Bladder microvascular endothelial cell (primary cell): ENCODE measurements around the gene FCER1G. TPM values are rescaled to one million over a fixed set of nuclear protein-coding genes. Genes with fewer than 3 reads are reported as not detected.

ENCODE experiments used
- total RNA-seq: library from RNA; depleted of rRNA; stranded (reverse); fragments of >200 nt; gene quantifications from 2 replicates; pipeline ENCODE4 v1.2.3, GENCODE V29; 2014

The FCER1G gene
- 0.16 TPM in 1 of 2 replicates, not detected in the other for total RNA-seq

DNA sequence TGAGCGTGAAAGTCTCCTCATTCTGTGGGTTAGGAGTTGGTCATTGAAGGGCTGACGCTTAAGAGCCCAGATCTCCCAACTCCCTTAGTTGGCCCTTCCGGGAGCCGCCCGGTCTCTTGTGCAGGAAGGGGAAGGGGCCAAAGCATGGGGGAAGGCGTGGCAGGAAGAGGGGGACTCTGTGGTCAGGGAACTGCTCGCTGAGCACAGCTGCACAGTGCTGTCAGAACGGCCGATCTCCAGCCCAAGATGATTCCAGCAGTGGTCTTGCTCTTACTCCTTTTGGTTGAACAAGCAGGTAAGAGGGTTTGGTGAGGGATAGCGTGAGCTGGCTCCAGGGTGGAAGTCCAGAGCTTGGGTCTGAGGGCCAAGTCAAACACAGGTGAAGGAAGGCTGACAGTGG is at the start of gene FCER1G:
FCER1G (plus strand) TSS at position 220 of the 400 bp plus-strand sequence; CDS start at position 247, 27 bp downstream.

DNA sequence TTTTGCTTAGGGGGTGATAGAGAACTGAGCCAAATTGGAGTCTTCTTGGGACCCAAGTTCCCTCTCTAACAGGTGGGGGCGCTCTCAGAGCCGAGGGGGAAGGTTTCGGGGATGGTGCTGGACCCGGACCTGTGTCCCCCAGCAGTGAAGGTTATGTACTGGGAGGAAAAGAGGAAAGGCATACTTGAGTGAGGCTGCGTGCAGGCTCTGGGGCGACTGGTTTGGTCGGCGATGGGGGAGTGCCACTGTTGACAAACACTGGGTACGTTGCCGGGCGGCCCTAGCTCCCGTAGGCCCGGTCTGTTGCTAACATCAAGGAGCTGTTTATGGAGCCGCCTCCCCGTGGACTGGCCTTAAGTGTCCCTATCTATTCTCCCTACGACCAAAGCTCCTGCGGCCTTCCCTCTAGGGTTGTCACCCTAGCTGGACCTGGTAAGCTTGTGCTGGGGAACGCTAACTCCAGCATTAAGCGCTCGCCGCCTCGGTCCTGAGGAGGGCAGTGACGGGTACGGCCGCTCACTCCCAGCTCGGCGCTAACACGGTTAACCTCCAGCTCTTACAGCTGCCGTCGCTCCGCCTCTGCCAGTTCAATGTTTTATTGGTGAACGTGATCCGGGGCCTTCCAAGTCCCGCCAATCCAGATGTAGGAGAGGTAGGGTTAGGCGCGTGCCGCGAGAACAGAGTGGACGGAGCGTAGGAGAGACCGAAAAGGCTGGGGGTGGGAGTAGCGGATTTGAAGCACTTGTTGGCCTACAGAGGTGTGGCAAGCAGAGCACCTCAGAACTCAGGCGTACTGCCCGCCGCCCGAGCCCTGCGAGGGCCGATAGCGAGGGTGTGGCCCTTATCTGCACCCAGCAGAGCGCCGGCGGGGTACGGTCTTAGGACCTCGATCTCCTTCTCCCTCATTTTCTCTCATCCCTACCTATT is 49.1 kb upstream of the FCER1G start, which contains the start of gene PPOX:
PPOX (plus strand) TSS at position 685 of the 927 bp plus-strand sequence. CDS start 422 bp downstream, outside the sequence.

DNA sequence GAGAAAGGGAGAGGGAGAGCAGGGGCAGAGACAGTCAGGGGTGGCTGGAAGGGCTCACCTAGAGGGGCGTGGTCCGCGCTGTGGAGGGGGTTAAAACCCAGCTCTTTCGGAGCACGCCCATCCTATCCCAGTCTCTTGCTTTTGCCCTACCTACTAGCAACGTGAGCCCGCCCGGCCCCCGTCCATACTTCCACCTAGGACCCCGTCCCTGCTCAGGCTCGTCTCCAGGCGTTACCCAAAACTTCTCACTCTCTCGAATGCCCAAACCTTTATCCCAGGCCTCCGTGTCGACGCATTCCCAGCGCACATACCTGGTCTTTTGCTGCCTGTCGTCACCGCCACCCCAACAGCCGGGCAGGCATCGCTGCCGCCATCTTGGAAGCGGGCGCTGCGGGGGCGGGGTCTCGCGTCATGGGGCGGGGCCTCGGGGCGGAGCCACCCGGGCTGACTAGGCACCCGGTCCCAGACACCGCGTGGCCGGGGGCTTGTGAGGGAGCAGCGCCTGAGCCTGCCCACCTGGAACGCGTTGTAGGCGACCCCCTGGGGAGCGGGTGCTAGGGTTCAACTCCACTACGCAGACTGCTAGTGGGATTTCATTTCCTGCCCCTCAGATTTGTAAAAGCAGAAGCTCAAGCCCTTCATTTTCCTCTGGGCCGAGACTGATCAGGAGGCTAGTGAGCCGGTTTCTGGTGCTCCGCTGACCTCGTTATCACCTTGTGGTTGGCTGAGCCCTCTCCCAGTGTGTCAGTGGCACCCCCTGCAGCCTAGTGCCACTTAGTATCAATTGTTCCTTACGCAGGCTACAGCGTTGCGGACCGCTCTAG is 37.8 kb upstream of the FCER1G start, which contains the start of gene B4GALT3:
B4GALT3 (minus strand) TSS at position 396 of the 824 bp plus-strand sequence. CDS start 1,447 bp downstream, outside the sequence.

DNA sequence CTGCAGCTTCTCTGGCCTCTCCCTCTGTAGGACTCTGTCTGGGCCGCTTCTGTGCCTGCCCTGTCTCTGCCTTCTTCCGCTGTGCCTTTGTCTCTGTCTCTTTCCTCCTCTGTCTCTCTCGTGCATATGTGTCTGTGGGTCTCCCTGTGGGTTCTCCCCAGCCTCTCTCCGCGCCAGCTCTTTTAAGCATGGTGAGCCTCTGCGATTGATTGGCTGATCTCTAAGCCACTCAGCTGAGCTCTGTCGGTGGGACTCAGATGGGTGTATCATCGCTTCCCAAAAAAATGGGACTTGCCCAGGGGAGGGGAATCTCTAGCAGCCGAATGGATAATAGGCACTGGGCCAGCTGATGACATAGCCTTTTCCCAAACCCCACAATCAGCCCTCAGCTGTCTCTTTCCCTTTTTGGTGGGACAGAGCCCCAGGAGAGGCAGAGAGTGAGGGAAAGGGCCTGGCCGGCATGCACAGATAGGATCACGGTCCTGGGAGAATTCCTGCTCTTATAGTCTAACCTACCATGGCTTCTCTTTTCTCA is 16.1 kb upstream of the FCER1G start, which contains the start of gene ADAMTS4:
ADAMTS4 (minus strand) TSS at position 158 of the 535 bp plus-strand sequence. CDS start 427 bp downstream, outside the sequence.

DNA sequence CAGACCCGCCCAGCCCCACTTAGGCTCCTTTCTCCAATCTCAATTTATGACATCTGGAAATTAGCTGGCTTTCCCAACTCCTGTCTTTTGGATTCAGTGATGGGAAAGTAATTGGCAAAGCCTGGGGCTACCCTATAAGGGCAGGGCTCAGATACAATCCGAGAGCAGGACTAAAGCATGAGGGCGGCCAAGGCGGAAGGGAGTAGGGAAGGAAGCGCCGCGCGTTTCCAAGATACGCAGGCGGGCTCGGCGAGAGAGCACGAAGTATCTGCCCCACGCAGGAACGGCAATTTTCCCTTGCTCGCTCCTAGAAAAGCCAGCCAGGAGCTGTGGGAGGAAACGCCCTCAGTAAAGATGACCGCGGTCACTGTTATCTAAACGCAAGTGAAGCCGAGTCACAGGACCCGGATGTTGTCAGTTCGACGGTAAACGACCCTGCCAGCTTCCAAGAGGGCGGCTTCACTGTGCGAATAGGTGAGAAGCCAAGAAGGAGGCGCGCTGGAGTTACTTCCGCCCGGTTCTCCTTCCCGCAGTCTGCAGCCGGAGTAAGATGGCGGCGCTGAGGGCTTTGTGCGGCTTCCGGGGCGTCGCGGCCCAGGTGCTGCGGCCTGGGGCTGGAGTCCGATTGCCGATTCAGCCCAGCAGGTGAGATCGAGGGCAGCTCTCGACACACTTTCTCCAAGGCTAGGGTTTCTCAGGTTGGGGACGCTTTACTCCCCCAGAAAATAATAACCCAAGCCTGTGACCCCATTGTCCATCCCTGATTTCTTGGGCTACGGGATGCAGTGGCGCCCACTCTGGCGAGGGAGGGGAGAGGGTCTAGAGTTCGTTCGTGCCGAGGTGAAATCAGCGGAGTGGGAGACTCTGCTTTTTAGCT is 13.0 kb upstream of the FCER1G start, which contains the start of gene NDUFS2:
NDUFS2 (plus strand) TSS at position 532 of the 877 bp plus-strand sequence; CDS start at position 551, 19 bp downstream.

DNA sequence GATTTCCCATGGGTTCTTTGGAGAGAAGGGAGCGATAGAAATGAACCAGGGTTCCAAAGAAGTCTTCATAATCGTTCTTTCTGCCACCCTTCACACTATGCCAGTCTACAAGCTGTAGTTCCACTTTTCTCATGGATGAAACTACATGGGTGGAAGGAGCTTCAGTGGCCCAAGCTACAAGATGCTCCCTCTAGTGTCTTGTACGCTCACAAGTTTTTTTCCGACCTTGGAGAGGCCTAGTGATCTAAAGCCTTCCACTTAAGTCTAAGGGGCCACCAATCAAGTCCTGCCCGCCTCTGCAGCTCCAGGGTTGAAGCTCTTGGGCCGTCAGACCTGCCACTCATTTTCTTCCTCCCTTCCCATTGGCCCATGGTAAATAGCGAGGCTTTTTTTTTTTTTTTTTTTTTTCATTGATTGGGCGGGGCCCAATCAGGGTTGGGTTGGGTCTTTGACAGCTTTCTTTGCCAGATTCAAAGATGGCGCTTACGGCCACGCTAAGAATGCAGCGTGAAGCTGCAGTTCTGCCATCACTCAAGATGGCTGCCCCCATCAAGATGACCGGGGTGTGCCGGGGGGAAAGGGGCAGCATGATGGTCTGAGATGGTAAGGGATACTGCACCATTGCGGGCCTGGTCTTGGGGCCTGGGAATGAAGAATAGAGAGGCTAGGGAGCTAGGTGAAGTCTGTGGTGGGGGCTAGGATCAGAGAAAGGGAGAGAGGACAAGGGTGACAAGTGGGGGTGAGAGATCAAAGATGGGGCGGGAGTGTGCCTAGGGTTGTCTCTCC is 10.6 kb downstream of the FCER1G start, which contains the start of gene TOMM40L:
TOMM40L (plus strand) TSS at position 527 of the 786 bp plus-strand sequence. CDS start 430 bp downstream, outside the sequence.

DNA sequence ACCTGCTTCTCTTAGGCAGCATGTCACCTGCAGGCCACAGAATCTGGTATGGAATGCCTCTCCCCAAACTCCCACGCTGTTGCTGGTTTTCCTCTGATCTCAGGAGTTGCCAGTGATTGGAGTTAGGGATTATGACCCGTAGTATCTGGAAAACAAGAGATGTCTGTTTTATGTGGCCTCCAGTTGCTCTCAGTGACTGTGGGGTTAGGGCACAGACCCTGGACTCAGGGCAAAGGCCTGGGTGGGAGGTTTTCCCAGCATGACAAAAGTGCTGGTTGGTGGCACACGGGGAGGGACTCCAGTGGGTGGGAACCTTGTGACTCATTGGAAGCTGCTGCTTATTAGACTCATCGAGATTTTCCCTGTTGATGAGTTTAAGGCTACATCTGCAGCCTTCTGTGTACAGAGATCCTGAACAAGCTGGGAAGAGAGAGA is 23.0 kb downstream of the FCER1G start, which contains the start of gene NR1I3:
NR1I3 (minus strand) TSS at position 165 of the 435 bp plus-strand sequence. CDS start 1,638 bp downstream, outside the sequence.

DNA sequence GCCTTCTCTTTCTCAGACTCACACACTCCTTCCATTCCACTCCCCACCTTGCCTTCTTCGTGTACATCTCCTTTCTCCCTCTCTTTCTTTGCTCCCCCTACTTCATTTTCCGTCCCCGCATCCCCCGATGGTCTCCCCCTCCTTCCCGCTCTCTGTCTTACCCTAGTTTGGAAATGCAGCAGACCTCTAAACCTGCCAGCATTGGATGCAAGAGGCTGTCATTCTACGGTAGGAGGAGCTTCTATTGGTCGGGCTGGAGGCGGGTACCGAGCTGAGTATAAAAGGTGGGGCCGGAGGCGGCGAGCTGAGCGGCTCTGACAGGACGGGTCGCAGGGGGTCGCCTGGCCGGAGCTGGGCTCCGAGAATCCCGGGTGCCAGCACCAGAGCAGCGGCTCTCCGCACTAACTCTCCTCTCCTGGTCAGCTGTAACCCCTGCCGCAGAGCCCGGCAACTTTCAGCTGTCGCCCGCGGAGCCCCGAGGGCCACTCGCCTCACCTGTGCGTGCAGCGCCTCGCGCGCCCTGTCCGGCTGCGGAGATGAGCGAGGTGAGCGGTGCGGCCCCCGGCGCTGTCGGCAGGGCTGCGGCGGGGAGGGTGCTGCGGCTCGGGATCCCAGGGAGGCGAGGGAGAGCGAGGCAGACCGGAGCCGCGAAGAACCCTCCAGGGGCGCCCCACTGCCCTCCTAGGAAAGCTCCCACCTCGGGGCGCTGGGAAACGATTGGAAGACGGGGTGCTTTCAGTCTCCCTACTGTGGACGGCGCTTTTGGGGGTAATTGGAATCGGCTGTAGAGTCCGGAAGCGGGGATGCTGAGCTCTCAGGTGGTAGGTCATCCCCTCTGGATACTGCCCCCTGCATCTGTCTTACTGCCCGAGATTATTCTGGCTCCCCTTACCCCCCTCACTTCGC is 43.6 kb downstream of the FCER1G start, which contains the start of gene PCP4L1:
PCP4L1 (plus strand) TSS at position 307 of the 906 bp plus-strand sequence; CDS start at position 537, 230 bp downstream.

Other genes with a start within 250 kb of the FCER1G start
- gene F11R, start 194.1 kb upstream of the FCER1G start, total RNA-seq, result 84.2 and 331 TPM in 2 replicates
- gene TSTD1, start 176.3 kb upstream of the FCER1G start, total RNA-seq, result 3.8 TPM in 1 of 2 replicates, not detected in the other
- 104 and 119 TPM in 2 replicates for gene USF1, start 169.3 kb upstream of the FCER1G start, total RNA-seq
- not detected in 2 replicates for gene ARHGAP30, start 145.4 kb upstream of the FCER1G start, total RNA-seq
- 0.31 and 0.32 TPM in 2 replicates for gene NECTIN4, start 125.7 kb upstream of the FCER1G start, total RNA-seq
- gene KLHDC9, start 116.9 kb upstream of the FCER1G start, total RNA-seq, result 1.5 and 1.6 TPM in 2 replicates
- gene PFDN2, start 97.3 kb upstream of the FCER1G start, total RNA-seq, result 31.4 and 45.7 TPM in 2 replicates
- gene NIT1, start 97.2 kb upstream of the FCER1G start, total RNA-seq, result 10.8 and 12.5 TPM in 2 replicates
- gene DEDD, start 82.6 kb upstream of the FCER1G start, total RNA-seq, result 21.7 and 47.4 TPM in 2 replicates
- 119 and 137 TPM in 2 replicates for gene UFC1, start 61.3 kb upstream of the FCER1G start, total RNA-seq
- 3.6 and 7.8 TPM in 2 replicates for gene USP21, start 55.8 kb upstream of the FCER1G start, total RNA-seq
- gene PPOX, start 48.9 kb upstream of the FCER1G start, total RNA-seq, result 13.7 and 15.4 TPM in 2 replicates
- 16.0 and 29.8 TPM in 2 replicates for gene B4GALT3, start 37.8 kb upstream of the FCER1G start, total RNA-seq
- gene ADAMTS4, start 16.2 kb upstream of the FCER1G start, total RNA-seq, result 9.7 and 9.9 TPM in 2 replicates
- gene NDUFS2, start 12.9 kb upstream of the FCER1G start, total RNA-seq, result 139 and 183 TPM in 2 replicates
- not detected in 2 replicates for gene APOA2, start 8.3 kb downstream of the FCER1G start, total RNA-seq
- gene TOMM40L, start 10.8 kb downstream of the FCER1G start, total RNA-seq, result 14.2 and 18.3 TPM in 2 replicates
- not detected in 2 replicates for gene NR1I3, start 22.9 kb downstream of the FCER1G start, total RNA-seq
- not detected in 2 replicates for gene PCP4L1, start 43.5 kb downstream of the FCER1G start, total RNA-seq
- gene MPZ, start 94.7 kb downstream of the FCER1G start, total RNA-seq, result 0.76 and 0.81 TPM in 2 replicates
- gene SDHC, start 99.1 kb downstream of the FCER1G start, total RNA-seq, result 6.3 and 23.0 TPM in 2 replicates
- gene CFAP126, start 152.6 kb downstream of the FCER1G start, total RNA-seq, result not detected in 2 replicates